Measurements from ENCODE around the gene ADGRL3. TPM values are rescaled to one million over a fixed set of nuclear protein-coding genes. Genes with fewer than 3 reads are reported as not detected.

ADGRL3 gene
- total RNA-seq, 1 donor from 2014 or later, result not detected

DNA sequence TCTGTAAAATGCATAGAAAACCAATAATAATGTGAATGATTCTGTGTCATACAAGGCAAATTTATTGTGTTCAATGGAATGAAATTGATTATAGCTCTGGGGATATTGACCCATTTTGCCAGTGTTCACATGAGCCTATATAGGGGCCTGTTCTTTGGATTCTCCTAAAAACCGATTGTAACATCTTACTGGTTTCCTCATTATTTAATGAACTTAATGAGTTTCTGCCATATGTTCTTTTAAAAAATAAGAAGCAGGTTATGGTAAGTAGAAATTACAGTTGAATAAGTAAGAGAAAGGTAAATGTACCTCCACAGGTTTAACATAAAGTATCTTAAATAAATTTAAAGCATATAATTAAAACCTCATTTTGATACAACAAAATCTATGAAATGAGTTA, 24.6 kb upstream of the ADGRL3 start:
- Mint-ChIP-seq H3K9me3 (peaks cover 3% of the 10 kb centered on the region), H3K36me3 (ENCODE audit: low read depth) (no peaks in the 10 kb centered on the region), H3K4me3 (no peak overlapping the region), H3K4me1 (no peaks in the 10 kb centered on the region), H3K27me3 (no peaks in the 10 kb centered on the region), H3K27ac (no peak overlapping the region)
- TF ChIP-seq, protein P1, sequence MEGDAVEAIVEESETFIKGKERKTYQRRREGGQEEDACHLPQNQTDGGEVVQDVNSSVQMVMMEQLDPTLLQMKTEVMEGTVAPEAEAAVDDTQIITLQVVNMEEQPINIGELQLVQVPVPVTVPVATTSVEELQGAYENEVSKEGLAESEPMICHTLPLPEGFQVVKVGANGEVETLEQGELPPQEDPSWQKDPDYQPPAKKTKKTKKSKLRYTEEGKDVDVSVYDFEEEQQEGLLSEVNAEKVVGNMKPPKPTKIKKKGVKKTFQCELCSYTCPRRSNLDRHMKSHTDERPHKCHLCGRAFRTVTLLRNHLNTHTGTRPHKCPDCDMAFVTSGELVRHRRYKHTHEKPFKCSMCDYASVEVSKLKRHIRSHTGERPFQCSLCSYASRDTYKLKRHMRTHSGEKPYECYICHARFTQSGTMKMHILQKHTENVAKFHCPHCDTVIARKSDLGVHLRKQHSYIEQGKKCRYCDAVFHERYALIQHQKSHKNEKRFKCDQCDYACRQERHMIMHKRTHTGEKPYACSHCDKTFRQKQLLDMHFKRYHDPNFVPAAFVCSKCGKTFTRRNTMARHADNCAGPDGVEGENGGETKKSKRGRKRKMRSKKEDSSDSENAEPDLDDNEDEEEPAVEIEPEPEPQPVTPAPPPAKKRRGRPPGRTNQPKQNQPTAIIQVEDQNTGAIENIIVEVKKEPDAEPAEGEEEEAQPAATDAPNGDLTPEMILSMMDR (IDR thresholded peaks at IDR 0.05), result no peak
- POLR2A ChIA-PET, result no interaction called here
- DNase-seq (no peak), ATAC-seq (ENCODE audit: low read depth) (no peak)
- CTCF ChIA-PET, result no interaction called here
- intact Hi-C loops (cut with micrococcal nuclease), result no loop called here

- ChIA-PET POLR2A (no interaction called here), CTCF (no interaction called here)
- DNase-seq (no peak), ATAC-seq (ENCODE audit: low read depth) (no peak)
- Mint-ChIP-seq H3K27me3 (no peaks in the 10 kb centered on the region), H3K27ac (no peak overlapping the region), H3K9me3 (peaks cover 3% of the 10 kb centered on the region), H3K36me3 (ENCODE audit: low read depth) (no peaks in the 10 kb centered on the region), H3K4me1 (no peaks in the 10 kb centered on the region), H3K4me3 (no peak overlapping the region)
- intact Hi-C loops (cut with micrococcal nuclease), result no loop called here
- TF ChIP-seq, protein P1 (IDR thresholded peaks at IDR 0.05), result no peak
Observed at GRCh38 chr4:61177367-61177766, 22.8 kb upstream of the ADGRL3 start.

DNA sequence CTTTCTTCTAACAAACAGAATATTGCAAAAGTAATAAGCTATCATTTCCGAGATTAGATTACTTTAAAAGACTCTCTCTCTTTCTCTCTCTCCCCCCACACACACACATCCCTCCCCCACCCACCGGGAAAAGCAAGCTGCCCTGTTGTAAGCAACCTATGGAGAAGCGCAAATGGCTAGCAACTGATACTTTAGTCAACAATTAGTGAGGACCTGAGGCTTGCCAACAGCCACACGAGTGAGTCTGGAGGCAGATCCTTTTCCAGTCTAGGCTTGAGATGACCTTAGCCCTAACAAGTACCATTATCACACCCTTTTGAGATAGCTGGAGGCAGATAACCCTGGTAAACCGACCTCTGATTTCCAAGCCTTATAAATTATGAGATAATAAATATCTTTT, 19.7 kb upstream of the ADGRL3 start:
- no peak for DNase-seq

DNA sequence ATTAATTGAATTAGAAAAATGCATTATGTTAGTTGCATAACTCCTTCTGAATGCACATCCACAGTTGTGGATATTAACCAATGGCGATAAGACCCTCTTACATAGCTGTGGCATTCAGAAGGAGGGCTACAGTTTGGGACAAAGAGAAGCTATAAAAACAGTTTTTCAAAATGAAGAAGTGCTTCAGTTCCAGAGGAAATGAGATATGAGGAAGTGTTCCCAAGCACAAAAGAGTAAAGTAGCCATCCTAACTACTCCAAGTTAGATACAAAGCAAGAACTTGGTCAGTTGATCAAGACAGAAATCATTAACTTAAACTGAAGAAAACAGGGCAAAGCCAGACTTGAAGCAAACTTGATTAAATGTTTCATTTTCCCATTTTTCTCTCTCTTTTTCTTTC, 17.2 kb upstream of the ADGRL3 start:
- no peak overlapping the region for H3K4me3 Mint-ChIP-seq
- CTCF ChIA-PET, result no interaction called here
- H3K4me1 Mint-ChIP-seq, result no peaks in the 10 kb centered on the region
- TF ChIP-seq, protein P1 (IDR thresholded peaks at IDR 0.05), result no peak
- POLR2A ChIA-PET, result no interaction called here
- H3K36me3 Mint-ChIP-seq (ENCODE audit: low read depth), result no peaks in the 10 kb centered on the region
- no peak overlapping the region for H3K27ac Mint-ChIP-seq
- no peaks in the 10 kb centered on the region for H3K9me3 Mint-ChIP-seq
- DNase-seq (no peak), ATAC-seq (ENCODE audit: low read depth) (no peak)
- H3K27me3 Mint-ChIP-seq, result no peaks in the 10 kb centered on the region
- intact Hi-C loops (cut with micrococcal nuclease), result no loop called here

More for the DNA sequence above, 19.7 kb upstream of the ADGRL3 start:
- intact Hi-C loops (cut with micrococcal nuclease), result no loop called here
- TF ChIP-seq, protein P1 (IDR thresholded peaks at IDR 0.05), result no peak
- no peaks in the 10 kb centered on the region for H3K27me3 Mint-ChIP-seq
- no peaks in the 10 kb centered on the region for H3K36me3 Mint-ChIP-seq (ENCODE audit: low read depth)
- no peak for ATAC-seq (ENCODE audit: low read depth)
- CTCF ChIA-PET, result no interaction called here
- peaks cover 3% of the 10 kb centered on the region for H3K9me3 Mint-ChIP-seq
- POLR2A ChIA-PET, result no interaction called here
- H3K4me1 Mint-ChIP-seq, result no peaks in the 10 kb centered on the region
- no peak overlapping the region for H3K4me3 Mint-ChIP-seq
- no peak overlapping the region for H3K27ac Mint-ChIP-seq

DNA sequence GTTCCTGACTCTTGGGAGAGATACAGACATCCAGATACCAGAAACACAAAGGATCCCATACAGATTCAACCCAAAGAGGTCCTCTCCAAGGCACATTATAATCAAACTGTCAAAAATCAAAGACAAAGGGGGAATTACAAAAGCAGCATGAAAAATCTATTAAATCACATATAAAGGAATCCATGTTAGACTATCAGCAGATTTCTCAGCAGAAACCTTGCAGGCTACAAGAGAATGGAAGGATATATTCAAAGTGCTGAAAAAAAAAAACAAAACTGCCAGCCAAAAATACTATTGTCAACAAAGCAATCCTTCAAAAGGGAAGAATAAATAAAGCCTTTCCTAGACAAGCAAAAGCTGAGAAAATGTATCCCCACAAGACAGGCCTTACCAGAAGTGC, 14.8 kb upstream of the ADGRL3 start:
- TF ChIP-seq, protein P1 (IDR thresholded peaks at IDR 0.05), result no peak
- Mint-ChIP-seq H3K4me3 (no peak overlapping the region), H3K9me3 (peaks cover 7% of the 10 kb centered on the region), H3K4me1 (no peaks in the 10 kb centered on the region), H3K36me3 (ENCODE audit: low read depth) (no peaks in the 10 kb centered on the region), H3K27me3 (no peaks in the 10 kb centered on the region), H3K27ac (no peak overlapping the region)
- CTCF ChIA-PET, result no interaction called here
- intact Hi-C loops (cut with micrococcal nuclease), result no loop called here
- POLR2A ChIA-PET, result no interaction called here
- DNase-seq, result no peak
- ATAC-seq (ENCODE audit: low read depth), result no peak
